Kidney (tissue), 14 donors: ENCODE results near the gene PSMA2. TPM values are rescaled to one million over a fixed set of nuclear protein-coding genes. Genes with fewer than 3 reads are reported as not detected.

Experiments
- DNase-seq, 5 donors: peaks; one replicate each; pipeline ENCODE4 v3.0.0-alpha.2; 2013 to 2020
- FAIRE-seq: peaks from 2 replicates; lab custom pipeline; 2012; peaks lifted over from hg19 to GRCh38; lab: Jason Lieb, UNC
- H3K27ac ChIP-seq, 2 donors: one replicate each; pipeline ENCODE4 v1.7.0; 2013; ENCODE audit warnings: low read depth in 2 of 2, low read length in 2 of 2, inconsistent platforms in 1 of 2
- H3K27me3 ChIP-seq: one replicate; pipeline ENCODE4 v1.7.1; 2013; ENCODE audit warnings: low read length, inconsistent platforms; ENCODE audit not compliant: control insufficient read depth, insufficient read depth
- H3K36me3 ChIP-seq, 3 donors: one replicate each; pipeline versions ENCODE4 v1.7.0 to v1.7.1; 2013; ENCODE audit warnings: low read length in 3 of 3, control low read depth in 1 of 3, inconsistent platforms in 1 of 3; ENCODE audit not compliant: insufficient read depth in 3 of 3, control insufficient read depth in 2 of 3
- H3K4me1 ChIP-seq, 3 donors: one replicate each; pipeline versions ENCODE4 v1.7.0 to v1.7.1; 2013; ENCODE audit warnings: low read length in 3 of 3, inconsistent platforms in 1 of 3, low read depth in 1 of 3; ENCODE audit not compliant: control insufficient read depth in 2 of 3, insufficient read depth in 2 of 3
- H3K4me3 ChIP-seq, 3 donors: one replicate each; pipeline versions ENCODE4 v1.7.0 to v1.8.1; 2013; ENCODE audit warnings: low read length in 3 of 3, control low read depth in 1 of 3, inconsistent platforms in 1 of 3
- H3K9ac ChIP-seq, 3 donors: one replicate each; pipeline versions ENCODE4 v1.7.0 to v1.7.1; 2013; ENCODE audit warnings: low read length in 3 of 3, control low read depth in 1 of 3, inconsistent platforms in 1 of 3
- H3K9me3 ChIP-seq, 3 donors: one replicate each; pipeline versions ENCODE4 v1.7.0 to v1.7.1; 2013; ENCODE audit warnings: low read length in 3 of 3, control low read depth in 1 of 3, inconsistent platforms in 1 of 3; ENCODE audit not compliant: control insufficient read depth in 2 of 3, insufficient read depth in 1 of 3
- CTCF ChIP-seq: IDR thresholded peaks from 3 replicates; pipeline ENCODE4 v1.5.1; 2012; ENCODE audit warnings: mild to moderate bottlenecking, moderate library complexity, borderline replicate concordance; ENCODE audit not compliant: insufficient read depth; ENCODE audit errors: extremely low read depth
- intact Hi-C: fragments of 100-400 bp; cut with DNase I; formaldehyde crosslinking; loops from one replicate; pipeline ENCODE4 v1.11.1; 2022
- polyA plus RNA-seq: library from polyadenylated mRNA; stranded (reverse); fragments of 350-450 nt; fragmentation: Illumina TruSeq; extraction: RNeasy Lipid Tissue Mini Kit (QIAGEN cat#74804); gene quantifications from one replicate; pipeline ENCODE4 v1.2.3, GENCODE V29; 2014; ENCODE audit warnings: low read depth, low replicate concordance; ENCODE audit not compliant: insufficient read depth
- total RNA-seq: library from RNA; stranded (reverse); fragmentation: NEBNext Ultra II Directional; extraction: Animal tissue kit (Norgen Biotek cat#: 25700); gene quantifications from one replicate; pipeline ENCODE4 v1.2.1, GENCODE V29; 2021
- donor health status: control.
- donor health status: control.
- donor health status: control.
- donor health status: control.
- donor health status: control.
- donor health status: DM: yes; HTN: yes; CAD: no.
- donor health status: Normal renal cell carcinoma (clear cell type).

Gene PSMA2
- total and polyA plus RNA-seq, 2 donors from 2014 or later = 60.5 to 202 TPM

GRCh38 chr7:42953994-42954393 lies 22.0 kb upstream of the PSMA2 start:
- Histone ChIP-seq H3K27me3 (no peaks in the 10 kb centered on the region), H3K36me3 (no peaks in the 10 kb centered on the region), H3K27ac (no peak overlapping the region), H3K9me3 (no peaks in the 10 kb centered on the region), H3K9ac (no peak overlapping the region), H3K4me3 (no peak overlapping the region), H3K4me1 (no peaks in the 10 kb centered on the region)
- no peak for DNase-seq
- FAIRE-seq = no peak
- intact Hi-C loops = no loop called here
- no peak for TF ChIP-seq CTCF

- Histone ChIP-seq H3K9ac (no peak overlapping the region), H3K9me3 (no peaks in the 10 kb centered on the region), H3K27me3 (no peaks in the 10 kb centered on the region), H3K4me3 (no peak overlapping the region), H3K36me3 (no peaks in the 10 kb centered on the region), H3K4me1 (no peaks in the 10 kb centered on the region), H3K27ac (no peak overlapping the region)
- no peak for TF ChIP-seq CTCF
- FAIRE-seq (no peak), DNase-seq (no peak)
- intact Hi-C loops = no loop called here
Observed at GRCh38 chr7:42952328-42952727, 20.4 kb upstream of the PSMA2 start.

GRCh38 chr7:42950417-42950816 lies 18.4 kb upstream of the PSMA2 start:
- TF ChIP-seq CTCF = no peak
- Histone ChIP-seq H3K9me3 (no peaks in the 10 kb centered on the region), H3K27me3 (no peaks in the 10 kb centered on the region), H3K4me1 (no peaks in the 10 kb centered on the region), H3K27ac (no peak overlapping the region), H3K4me3 (no peak overlapping the region), H3K36me3 (no peaks in the 10 kb centered on the region), H3K9ac (no peak overlapping the region)
- intact Hi-C loops = no loop called here
- no peak for DNase-seq
- no peak for FAIRE-seq

DNA sequence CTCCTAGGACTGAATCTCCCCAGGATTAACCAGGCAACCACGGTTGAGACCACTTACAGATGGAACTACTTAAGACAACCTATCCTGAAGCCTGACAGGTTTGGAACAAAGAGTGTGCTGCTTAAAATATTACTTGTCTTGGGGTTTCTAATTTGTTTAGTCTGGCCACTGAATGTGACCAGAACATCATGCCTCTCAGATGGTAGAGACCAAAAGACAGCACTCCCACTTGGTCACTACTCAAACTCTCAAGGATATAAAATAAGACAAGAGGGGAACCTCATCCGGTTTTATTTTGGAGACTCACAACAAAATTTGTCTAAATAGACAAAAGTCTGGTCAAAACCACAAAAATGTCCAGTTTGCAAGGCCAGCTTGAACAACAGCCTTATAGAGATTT lies 15.5 kb upstream of the PSMA2 start:
- no peaks in the 10 kb centered on the region for H3K36me3 ChIP-seq
- H3K4me1 ChIP-seq = no peaks in the 10 kb centered on the region
- no peaks in the 10 kb centered on the region for H3K9me3 ChIP-seq
- no peaks in the 10 kb centered on the region for H3K27me3 ChIP-seq
- no peak overlapping the region for H3K27ac ChIP-seq
- FAIRE-seq (no peak), DNase-seq (no peak)
- H3K9ac ChIP-seq = no peak overlapping the region
- H3K4me3 ChIP-seq = no peak overlapping the region
- intact Hi-C loops = loop anchor here (10.0 kb wide), 1 partner anchor 307 kb away; no protein-coding TSS in a partner anchor
- TF ChIP-seq CTCF = no peak
